Smooth muscle cell (in vitro differentiated cells): ENCODE measurements around the gene USP15. TPM values are rescaled to one million over a fixed set of nuclear protein-coding genes. Genes with fewer than 3 reads are reported as not detected.

ENCODE experiments used
- DNase-seq: peaks from one replicate; lab custom pipeline; 2025; ENCODE audit not compliant: unreplicated experiment; lab: John Stamatoyannopoulos, UW
- H2AFZ ChIP-seq: fragments of 200-600 bp; sonication (generic); 2 replicates; pipeline ENCODE4 v1.6.0; 2016; ENCODE audit warnings: antibody characterized with exemption, low read depth, mild to moderate bottlenecking
- H3F3A ChIP-seq: fragments of 200-600 bp; sonication (generic); 2 replicates; pipeline ENCODE4 v1.6.0; 2017; ENCODE audit warnings: antibody characterized with exemption, low read depth
- H3K27ac ChIP-seq: fragments of 200-600 bp; sonication (generic); 2 replicates; pipeline ENCODE4 v1.5.1; 2016; ENCODE audit warnings: low read depth, mild to moderate bottlenecking
- H3K27me3 ChIP-seq: fragments of 200-600 bp; sonication (generic); 2 replicates; pipeline ENCODE4 v1.6.1; 2016; ENCODE audit warnings: low read depth, mild to moderate bottlenecking
- H3K36me3 ChIP-seq: fragments of 200-600 bp; sonication (generic); 2 replicates; pipeline ENCODE4 v1.5.1; 2016; ENCODE audit warnings: low read depth
- H3K4me1 ChIP-seq: fragments of 200-600 bp; sonication (generic); 2 replicates; pipeline ENCODE4 v1.5.1; 2016; ENCODE audit warnings: low read depth
- H3K4me2 ChIP-seq: fragments of 200-600 bp; sonication (generic); 2 replicates; pipeline ENCODE4 v1.6.0; 2016; ENCODE audit warnings: mild to moderate bottlenecking
- H3K4me3 ChIP-seq: fragments of 200-600 bp; sonication (generic); 2 replicates; pipeline ENCODE4 v1.5.1; 2016; ENCODE audit warnings: mild to moderate bottlenecking
- H3K79me2 ChIP-seq: fragments of 200-600 bp; sonication (generic); 2 replicates; pipeline ENCODE4 v1.6.0; 2016; ENCODE audit warnings: low read depth, mild to moderate bottlenecking
- H3K9ac ChIP-seq: fragments of 200-600 bp; sonication (generic); 2 replicates; pipeline ENCODE4 v1.6.0; 2016; ENCODE audit warnings: low read depth
- H3K9me3 ChIP-seq: fragments of 200-600 bp; sonication (generic); replicated peaks from 2 replicates; pipeline ENCODE4 v1.5.1; 2016; ENCODE audit warnings: low read depth
- H4K20me1 ChIP-seq: fragments of 200-600 bp; sonication (generic); 2 replicates; pipeline ENCODE4 v1.6.0; 2016; ENCODE audit warnings: low read depth
- CTCF ChIP-seq: fragments of 200-600 bp; sonication (generic); IDR thresholded peaks from 2 replicates; pipeline ENCODE4 v1.5.1; 2017; ENCODE audit warnings: borderline replicate concordance, mild to moderate bottlenecking, antibody characterized with exemption; ENCODE audit not compliant: insufficient read depth, poor library complexity, severe bottlenecking
- WGBS: methylation state at CpG from one replicate; pipeline ENCODE4 v1.1.7; 2016; ENCODE audit warnings: low lambda C conversion rate; 5-methylcytosine and 5-hydroxymethylcytosine counted together
- polyA plus RNA-seq: library from polyadenylated mRNA; unstranded; fragments of >200 nt; fragmentation: Nextera tagmentation; extraction: Ambion mirVana; gene quantifications from 2 replicates; pipeline ENCODE4 v1.2.1, GENCODE V29; 2016
- total RNA-seq: library from RNA; depleted of rRNA; stranded (reverse); fragments of >200 nt; gene quantifications from 2 replicates; pipeline ENCODE4 v1.2.3, GENCODE V29; 2014

USP15 gene
- total and polyA plus RNA-seq, 2 experiments from 2014 or later: 28.7 to 53.5 TPM

- Histone ChIP-seq H3K9ac (no peak overlapping the region), H3K9me3 (no peaks in the 10 kb centered on the region), H3K4me2 (no peak overlapping the region), H4K20me1 (peaks cover 99% of the 10 kb centered on the region), H3F3A (no peaks in the 10 kb centered on the region), H2AFZ (no peak overlapping the region), H3K27ac (no peak overlapping the region), H3K27me3 (no peaks in the 10 kb centered on the region), H3K36me3 (no peaks in the 10 kb centered on the region), H3K4me1 (peaks cover 7% of the 10 kb centered on the region), H3K4me3 (no peak overlapping the region), H3K79me2 (peaks cover 100% of the 10 kb centered on the region)
- DNase-seq: no peak
- 88% methylated on average over 3 of the region's 3 CpGs for WGBS
- TF ChIP-seq CTCF: no peak
Measured at GRCh38 chr12:62272936-62273552, 12.8 kb downstream of the USP15 start.

- 96% methylated on average over 5 of the region's 5 CpGs for WGBS
- Histone ChIP-seq H3K4me3 (no peak overlapping the region), H3K27ac (no peak overlapping the region), H3K79me2 (peaks cover 100% of the 10 kb centered on the region), H4K20me1 (peaks cover 99% of the 10 kb centered on the region), H3F3A (no peaks in the 10 kb centered on the region), H3K36me3 (no peaks in the 10 kb centered on the region), H3K27me3 (no peaks in the 10 kb centered on the region), H2AFZ (no peak overlapping the region), H3K4me1 (no peaks in the 10 kb centered on the region), H3K4me2 (no peak overlapping the region), H3K9me3 (no peaks in the 10 kb centered on the region), H3K9ac (no peak overlapping the region)
- DNase-seq: no peak
- no peak for TF ChIP-seq CTCF
Measured at GRCh38 chr12:62273724-62274380, 13.6 kb downstream of the USP15 start.

- no peaks in the 10 kb centered on the region for H3K36me3 ChIP-seq
- DNase-seq: no peak
- H3K4me1 ChIP-seq: no peaks in the 10 kb centered on the region
- no peak overlapping the region for H3K9ac ChIP-seq
- peaks cover 99% of the 10 kb centered on the region for H4K20me1 ChIP-seq
- H3K79me2 ChIP-seq: peaks cover 100% of the 10 kb centered on the region
- TF ChIP-seq CTCF: no peak
- H3K27me3 ChIP-seq: no peaks in the 10 kb centered on the region
- H3K4me3 ChIP-seq: no peak overlapping the region
- 98% methylated on average over 2 of the region's 2 CpGs for WGBS
- H3K27ac ChIP-seq: no peak overlapping the region
- H3K9me3 ChIP-seq: no peaks in the 10 kb centered on the region
- H3K4me2 ChIP-seq: no peak overlapping the region
- H3F3A ChIP-seq: no peaks in the 10 kb centered on the region
- H2AFZ ChIP-seq: no peak overlapping the region
Measured at GRCh38 chr12:62278022-62278421, 17.8 kb downstream of the USP15 start.

- Histone ChIP-seq H3K4me1 (no peaks in the 10 kb centered on the region), H3K27me3 (no peaks in the 10 kb centered on the region), H3K9me3 (no peaks in the 10 kb centered on the region), H3K4me2 (no peak overlapping the region), H3K36me3 (no peaks in the 10 kb centered on the region), H3K27ac (no peak overlapping the region), H4K20me1 (peaks cover 98% of the 10 kb centered on the region), H2AFZ (no peak overlapping the region), H3K9ac (no peak overlapping the region), H3K4me3 (no peak overlapping the region), H3F3A (no peaks in the 10 kb centered on the region), H3K79me2 (peaks cover 100% of the 10 kb centered on the region)
- DNase-seq: no peak
- TF ChIP-seq CTCF: no peak
- 100% methylated on average over 1 of the region's 1 CpG for WGBS
Measured at GRCh38 chr12:62279058-62279457, 18.9 kb downstream of the USP15 start.
